GM12891 (cell line): ENCODE results near the gene GABBR1.

ENCODE experiments used
- PAX5 ChIP-seq: IDR thresholded peaks from 2 replicates; pipeline ENCODE4 v1.6.1; 2011; ENCODE audit warnings: low read length, moderate library complexity, mild to moderate bottlenecking; ENCODE audit not compliant: insufficient read depth, severe bottlenecking
- POLR2A ChIP-seq: IDR thresholded peaks from 2 replicates; pipeline ENCODE4 v1.6.1; 2011; ENCODE audit warnings: low read depth, low read length, control low read depth
- POLR2AphosphoS5 ChIP-seq: IDR thresholded peaks from 2 replicates; pipeline ENCODE4 v1.6.1; 2011; ENCODE audit warnings: low read depth, low read length, control low read depth
- POU2F2 ChIP-seq: IDR thresholded peaks from 2 replicates; pipeline ENCODE4 v1.6.1; 2011; ENCODE audit warnings: low read depth, mild to moderate bottlenecking, control low read depth, low read length, moderate library complexity
- SPI1 ChIP-seq: IDR thresholded peaks from 2 replicates; pipeline ENCODE4 v1.6.1; 2011; ENCODE audit warnings: low read depth, low read length, control low read depth
- TAF1 ChIP-seq: IDR thresholded peaks from 2 replicates; pipeline ENCODE4 v1.6.1; 2011; ENCODE audit warnings: low read depth, low read length, control low read depth

- TF ChIP-seq POLR2A (no peak), POLR2AphosphoS5 (no peak), TAF1 (no peak), SPI1 (no peak), PAX5 (no peak), POU2F2 (no peak)
Measured at GRCh38 chr6:29656798-29657197, 23.8 kb upstream of the GABBR1 start, which contains the start of gene MOG.
